Measurements from ENCODE around the gene APOOL.
"Not testable (repeated sequence)": the region's sequence is repeated elsewhere in the genome, so short reads cannot be mapped to it uniquely, and the experiment has no call there.

The APOOL gene

GRCh38 chrX:85003655-85004244, at the start of gene APOOL:
APOOL (plus strand) TSS chrX:85003877; CDS start chrX:85003913, 36 bp downstream.
- peak; percentile 37 for DNase-seq

GRCh38 chrX:84956304-84956703, 47.4 kb upstream of the APOOL start:
- no peak for DNase-seq

GRCh38 chrX:84974803-84975202, 28.9 kb upstream of the APOOL start:
- DNase-seq = no peak

GRCh38 chrX:84991739-84992138, 11.9 kb upstream of the APOOL start:
- DNase-seq = not testable (repeated sequence)

GRCh38 chrX:84993150-84993549, 10.5 kb upstream of the APOOL start:
- DNase-seq = no peak

- no peak for DNase-seq
These were observed 2.3 kb upstream of the APOOL start for GRCh38 chrX:85001344-85001743.

- DNase-seq = no peak
These were observed 578 bp downstream of the APOOL start for GRCh38 chrX:85004255-85004654.

GRCh38 chrX:85012098-85012497, 8.4 kb downstream of the APOOL start:
- no peak for DNase-seq

GRCh38 chrX:85015351-85015750, 11.7 kb downstream of the APOOL start:
- not testable (repeated sequence) for DNase-seq

- DNase-seq = no peak
These were observed 14.0 kb downstream of the APOOL start for GRCh38 chrX:85017721-85018120.

GRCh38 chrX:85018471-85018870, 14.8 kb downstream of the APOOL start:
- DNase-seq = no peak

- no peak for DNase-seq
These were observed 16.5 kb downstream of the APOOL start for GRCh38 chrX:85020216-85020615.

GRCh38 chrX:85024044-85024443, 20.4 kb downstream of the APOOL start:
- no peak for DNase-seq

GRCh38 chrX:85024562-85024961, 20.9 kb downstream of the APOOL start:
- no peak for DNase-seq

- no peak for DNase-seq
These were observed 22.5 kb downstream of the APOOL start for GRCh38 chrX:85026170-85026569.

GRCh38 chrX:85029043-85029442, 25.4 kb downstream of the APOOL start:
- DNase-seq = no peak

- no peak for DNase-seq
These were observed 27.8 kb downstream of the APOOL start for GRCh38 chrX:85031505-85031904.

- DNase-seq = no peak
These were observed 33.4 kb downstream of the APOOL start for GRCh38 chrX:85037114-85037513.

GRCh38 chrX:85051627-85052026, 48.0 kb downstream of the APOOL start:
- no peak for DNase-seq

- no peak for DNase-seq
These were observed 48.5 kb downstream of the APOOL start for GRCh38 chrX:85052205-85052604.

- no peak for DNase-seq
These were observed 49.1 kb downstream of the APOOL start for GRCh38 chrX:85052636-85053343.

- DNase-seq = no peak
These were observed 62.0 kb downstream of the APOOL start for GRCh38 chrX:85065512-85066198.

- DNase-seq = not testable (repeated sequence)
These were observed 73.6 kb downstream of the APOOL start for GRCh38 chrX:85077247-85077646.

- no peak for DNase-seq
These were observed 81.2 kb downstream of the APOOL start for GRCh38 chrX:85084770-85085393.

Measured in NCI-H2107 (cell line).